Measurements from ENCODE around the gene SSR1. TPM values are rescaled to one million over a fixed set of nuclear protein-coding genes. Genes with fewer than 3 reads are reported as not detected.

Gene SSR1
- polyA plus RNA-seq, 1 experiment: 173 TPM

DNA sequence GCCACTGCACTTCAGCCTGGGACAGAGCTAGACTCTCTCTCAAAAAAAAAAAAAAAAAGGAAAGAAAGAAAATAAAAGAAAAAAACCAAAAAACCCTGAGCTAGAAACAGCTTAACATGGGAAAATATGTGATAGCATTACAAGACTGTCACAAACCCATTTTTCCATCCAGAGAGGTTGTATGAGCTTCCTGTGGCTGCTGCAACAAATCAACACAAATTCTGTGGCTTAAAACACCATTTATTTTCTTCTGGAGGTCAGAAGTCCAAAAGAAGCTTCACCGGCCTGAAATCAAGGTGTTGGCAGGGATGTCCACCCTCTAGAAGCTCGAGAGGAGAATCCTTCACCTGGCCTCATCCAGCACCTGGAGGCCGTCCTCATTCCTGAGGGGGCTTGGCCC is 21.7 kb upstream of the SSR1 start:
- POLR2A ChIA-PET: interaction anchor here (0.6 kb wide), 1 partner anchor 237 kb away, joined by 8 read pairs; no protein-coding TSS in a partner anchor
- Histone ChIP-seq H3K27me3 (ENCODE audit: control insufficient read depth, insufficient read depth, low read length) (no peaks in the 10 kb centered on the region; the same call in 1 of the 2 replicates), H3K36me3 (ENCODE audit: control insufficient read depth, insufficient read depth, low read length) (no peaks in the 10 kb centered on the region), H3K4me3 (ENCODE audit: low read depth, low read length) (no peak overlapping the region)
- no peak for DNase-seq (ENCODE audit: low read depth)
- CTCF ChIA-PET: no interaction called here
- TF ChIP-seq, protein P1, sequence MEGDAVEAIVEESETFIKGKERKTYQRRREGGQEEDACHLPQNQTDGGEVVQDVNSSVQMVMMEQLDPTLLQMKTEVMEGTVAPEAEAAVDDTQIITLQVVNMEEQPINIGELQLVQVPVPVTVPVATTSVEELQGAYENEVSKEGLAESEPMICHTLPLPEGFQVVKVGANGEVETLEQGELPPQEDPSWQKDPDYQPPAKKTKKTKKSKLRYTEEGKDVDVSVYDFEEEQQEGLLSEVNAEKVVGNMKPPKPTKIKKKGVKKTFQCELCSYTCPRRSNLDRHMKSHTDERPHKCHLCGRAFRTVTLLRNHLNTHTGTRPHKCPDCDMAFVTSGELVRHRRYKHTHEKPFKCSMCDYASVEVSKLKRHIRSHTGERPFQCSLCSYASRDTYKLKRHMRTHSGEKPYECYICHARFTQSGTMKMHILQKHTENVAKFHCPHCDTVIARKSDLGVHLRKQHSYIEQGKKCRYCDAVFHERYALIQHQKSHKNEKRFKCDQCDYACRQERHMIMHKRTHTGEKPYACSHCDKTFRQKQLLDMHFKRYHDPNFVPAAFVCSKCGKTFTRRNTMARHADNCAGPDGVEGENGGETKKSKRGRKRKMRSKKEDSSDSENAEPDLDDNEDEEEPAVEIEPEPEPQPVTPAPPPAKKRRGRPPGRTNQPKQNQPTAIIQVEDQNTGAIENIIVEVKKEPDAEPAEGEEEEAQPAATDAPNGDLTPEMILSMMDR (IDR thresholded peaks at IDR 0.05; ENCODE audit: insufficient read depth, low read depth, low read length): no peak

DNA sequence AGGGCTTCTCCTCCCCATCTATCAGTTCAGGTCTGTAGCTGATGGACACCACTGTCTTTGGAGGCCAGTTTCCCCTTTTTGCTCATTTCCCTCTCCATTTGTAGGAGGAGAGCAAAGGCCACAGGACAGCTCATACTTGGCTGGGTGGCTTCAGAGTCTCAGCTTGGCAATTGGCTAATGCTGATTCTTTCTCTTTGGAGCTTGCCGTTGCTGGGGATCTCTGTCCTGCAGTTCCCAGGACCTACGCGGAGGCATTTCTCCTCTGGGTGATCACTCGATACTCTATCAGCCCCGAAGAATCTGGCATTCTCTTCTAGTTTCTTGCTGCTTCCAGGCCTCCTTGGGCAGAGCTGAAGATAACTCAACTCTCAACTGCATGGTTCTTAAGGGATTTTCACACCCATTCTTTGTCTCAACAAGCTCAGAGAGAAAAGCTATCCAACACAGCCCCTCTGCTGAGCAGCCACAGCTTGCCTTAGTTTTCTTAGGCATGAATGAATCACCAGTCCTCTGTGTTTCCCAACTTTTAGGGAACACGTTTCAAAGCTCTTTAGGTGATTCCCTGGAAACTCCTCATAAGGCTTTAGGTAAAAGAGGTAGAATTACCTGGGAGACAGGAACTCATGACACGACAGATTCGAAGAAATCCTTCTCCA is 19.2 kb upstream of the SSR1 start:
- Histone ChIP-seq H3K36me3 (ENCODE audit: control insufficient read depth, insufficient read depth, low read length) (no peaks in the 10 kb centered on the region), H3K27me3 (ENCODE audit: control insufficient read depth, insufficient read depth, low read length) (no peaks in the 10 kb centered on the region; the same call in 1 of the 2 replicates), H3K4me3 (ENCODE audit: low read depth, low read length) (no peak overlapping the region)
- TF ChIP-seq, protein P1 (IDR thresholded peaks at IDR 0.05; ENCODE audit: insufficient read depth, low read depth, low read length): no peak
- ChIA-PET POLR2A (no interaction called here), CTCF (interaction anchor here (0.6 to 1.6 kb wide), 2 partner anchors 32 to 52 kb away, joined by 3 to 4 read pairs; no protein-coding TSS in a partner anchor)
- DNase-seq (ENCODE audit: low read depth): no peak

DNA sequence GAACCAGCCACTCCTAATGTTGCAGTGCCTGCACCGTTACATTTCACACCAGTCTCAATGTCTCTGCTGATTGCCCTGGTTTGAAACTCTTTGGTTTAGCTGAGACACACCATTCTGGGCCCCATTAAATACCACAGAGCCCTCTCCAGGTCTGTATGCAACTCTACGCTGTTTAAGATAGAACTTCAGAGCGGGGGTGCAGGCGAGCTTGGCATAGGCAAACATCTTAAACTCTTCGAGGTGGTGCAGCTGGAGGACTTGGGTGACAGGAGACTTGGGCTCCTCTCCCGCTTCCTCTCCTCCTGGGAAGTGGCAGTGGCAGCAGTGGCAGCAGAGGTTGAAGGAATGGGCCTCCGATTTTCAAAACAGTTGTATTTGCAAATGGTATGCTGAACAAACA is 18.5 kb upstream of the SSR1 start:
- no peaks in the 10 kb centered on the region; the same call in 1 of the 2 replicates for H3K27me3 ChIP-seq (ENCODE audit: control insufficient read depth, insufficient read depth, low read length)
- ChIA-PET POLR2A (no interaction called here), CTCF (interaction anchor here (1.6 kb wide), 1 partner anchor 33 kb away, joined by 4 read pairs; no protein-coding TSS in a partner anchor)
- H3K36me3 ChIP-seq (ENCODE audit: control insufficient read depth, insufficient read depth, low read length): no peaks in the 10 kb centered on the region
- no peak overlapping the region for H3K4me3 ChIP-seq (ENCODE audit: low read depth, low read length)
- TF ChIP-seq, protein P1 (IDR thresholded peaks at IDR 0.05; ENCODE audit: insufficient read depth, low read depth, low read length): no peak
- DNase-seq (ENCODE audit: low read depth): no peak

DNA sequence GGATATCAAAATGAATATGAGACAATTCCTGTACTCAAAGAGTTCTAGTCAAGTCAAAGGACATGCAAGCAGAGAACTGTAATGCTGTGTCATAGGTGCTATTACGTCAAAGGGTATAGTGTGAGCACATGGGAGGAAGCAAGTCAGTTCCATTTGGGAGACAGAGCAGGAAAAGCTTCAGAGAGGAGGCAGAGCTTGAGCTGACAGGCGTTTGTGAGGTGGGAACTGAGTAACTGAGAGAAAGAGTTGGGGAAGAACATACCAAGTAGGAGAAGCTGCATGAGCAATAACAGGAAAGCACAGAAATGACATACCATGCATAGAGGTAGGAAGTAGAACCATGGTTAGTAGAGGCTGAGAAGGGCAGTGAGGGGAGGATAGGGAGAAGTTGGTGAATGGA is 15.2 kb upstream of the SSR1 start:
- no peaks in the 10 kb centered on the region for H3K36me3 ChIP-seq (ENCODE audit: control insufficient read depth, insufficient read depth, low read length)
- TF ChIP-seq, protein P1 (IDR thresholded peaks at IDR 0.05; ENCODE audit: insufficient read depth, low read depth, low read length): no peak
- POLR2A ChIA-PET: no interaction called here

DNA sequence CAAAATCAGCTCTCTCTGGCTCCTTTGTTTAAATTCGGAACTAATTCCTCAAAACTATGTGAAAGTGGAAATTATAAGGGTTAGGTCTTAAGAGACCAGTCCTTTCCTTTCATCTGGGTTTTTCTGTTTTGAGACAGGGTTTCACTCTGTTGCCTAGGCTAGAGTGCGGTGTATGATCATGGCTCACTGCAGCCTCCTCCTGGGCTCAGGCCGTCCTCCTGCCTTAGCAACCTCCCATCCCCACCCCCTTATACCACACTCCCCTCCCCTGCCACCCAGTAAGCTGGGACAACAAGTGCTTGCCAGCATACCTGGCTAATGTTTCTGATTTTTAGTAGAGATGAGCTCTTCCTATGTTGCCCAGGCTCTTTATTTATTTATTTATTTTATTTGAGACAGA is 12.8 kb upstream of the SSR1 start:
- no peak overlapping the region for H3K4me3 ChIP-seq (ENCODE audit: low read depth, low read length)
- ChIA-PET POLR2A (no interaction called here), CTCF (no interaction called here)
- TF ChIP-seq, protein P1 (IDR thresholded peaks at IDR 0.05; ENCODE audit: insufficient read depth, low read depth, low read length): no peak
- DNase-seq (ENCODE audit: low read depth): no peak
- peaks cover 2% of the 10 kb centered on the region; the same call in 1 of the 2 replicates for H3K27me3 ChIP-seq (ENCODE audit: control insufficient read depth, insufficient read depth, low read length)
- no peaks in the 10 kb centered on the region for H3K36me3 ChIP-seq (ENCODE audit: control insufficient read depth, insufficient read depth, low read length)

More for the DNA sequence above, 15.2 kb upstream of the SSR1 start:
- Histone ChIP-seq H3K4me3 (ENCODE audit: low read depth, low read length) (no peak overlapping the region), H3K27me3 (ENCODE audit: control insufficient read depth, insufficient read depth, low read length) (peaks cover 2% of the 10 kb centered on the region)
- CTCF ChIA-PET: interaction anchor here (1.5 kb wide), 1 partner anchor 287 kb away, joined by 4 read pairs; no protein-coding TSS in a partner anchor
- DNase-seq (ENCODE audit: low read depth): no peak
